ENCODE data around the gene STYXL2.

Gene STYXL2

GRCh38 chr1:167094690-167095089 lies 815 bp downstream of the STYXL2 start (continued):
- no peak for TF ChIP-seq ZNF391 (tag by site-specific recombination; IDR thresholded peaks at IDR 0.05; ENCODE audit: borderline replicate concordance, low read depth)
- no peak for TF ChIP-seq PATZ1 (tag by site-specific recombination; IDR thresholded peaks at IDR 0.05)
- TF ChIP-seq, protein P1, sequence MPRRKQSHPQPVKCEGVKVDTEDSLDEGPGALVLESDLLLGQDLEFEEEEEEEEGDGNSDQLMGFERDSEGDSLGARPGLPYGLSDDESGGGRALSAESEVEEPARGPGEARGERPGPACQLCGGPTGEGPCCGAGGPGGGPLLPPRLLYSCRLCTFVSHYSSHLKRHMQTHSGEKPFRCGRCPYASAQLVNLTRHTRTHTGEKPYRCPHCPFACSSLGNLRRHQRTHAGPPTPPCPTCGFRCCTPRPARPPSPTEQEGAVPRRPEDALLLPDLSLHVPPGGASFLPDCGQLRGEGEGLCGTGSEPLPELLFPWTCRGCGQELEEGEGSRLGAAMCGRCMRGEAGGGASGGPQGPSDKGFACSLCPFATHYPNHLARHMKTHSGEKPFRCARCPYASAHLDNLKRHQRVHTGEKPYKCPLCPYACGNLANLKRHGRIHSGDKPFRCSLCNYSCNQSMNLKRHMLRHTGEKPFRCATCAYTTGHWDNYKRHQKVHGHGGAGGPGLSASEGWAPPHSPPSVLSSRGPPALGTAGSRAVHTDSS (tag by site-specific recombination; IDR thresholded peaks at IDR 0.05): no peak
- TF ChIP-seq ZNF624 (tag by site-specific recombination; IDR thresholded peaks at IDR 0.05): no peak
- TF ChIP-seq ZBTB17 (tag by site-specific recombination; IDR thresholded peaks at IDR 0.05): no peak
- no peak for TF ChIP-seq HOXA7 (CRISPR knock-in tag; IDR thresholded peaks at IDR 0.05; ENCODE audit: borderline replicate concordance)
- TF ChIP-seq, protein P2, sequence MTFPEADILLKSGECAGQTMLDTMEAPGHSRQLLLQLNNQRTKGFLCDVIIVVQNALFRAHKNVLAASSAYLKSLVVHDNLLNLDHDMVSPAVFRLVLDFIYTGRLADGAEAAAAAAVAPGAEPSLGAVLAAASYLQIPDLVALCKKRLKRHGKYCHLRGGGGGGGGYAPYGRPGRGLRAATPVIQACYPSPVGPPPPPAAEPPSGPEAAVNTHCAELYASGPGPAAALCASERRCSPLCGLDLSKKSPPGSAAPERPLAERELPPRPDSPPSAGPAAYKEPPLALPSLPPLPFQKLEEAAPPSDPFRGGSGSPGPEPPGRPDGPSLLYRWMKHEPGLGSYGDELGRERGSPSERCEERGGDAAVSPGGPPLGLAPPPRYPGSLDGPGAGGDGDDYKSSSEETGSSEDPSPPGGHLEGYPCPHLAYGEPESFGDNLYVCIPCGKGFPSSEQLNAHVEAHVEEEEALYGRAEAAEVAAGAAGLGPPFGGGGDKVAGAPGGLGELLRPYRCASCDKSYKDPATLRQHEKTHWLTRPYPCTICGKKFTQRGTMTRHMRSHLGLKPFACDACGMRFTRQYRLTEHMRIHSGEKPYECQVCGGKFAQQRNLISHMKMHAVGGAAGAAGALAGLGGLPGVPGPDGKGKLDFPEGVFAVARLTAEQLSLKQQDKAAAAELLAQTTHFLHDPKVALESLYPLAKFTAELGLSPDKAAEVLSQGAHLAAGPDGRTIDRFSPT (tag by site-specific recombination; IDR thresholded peaks at IDR 0.05): no peak
- no peak for TF ChIP-seq SETDB1 (IDR thresholded peaks at IDR 0.05; ENCODE audit: insufficient read length, low read length)

DNA sequence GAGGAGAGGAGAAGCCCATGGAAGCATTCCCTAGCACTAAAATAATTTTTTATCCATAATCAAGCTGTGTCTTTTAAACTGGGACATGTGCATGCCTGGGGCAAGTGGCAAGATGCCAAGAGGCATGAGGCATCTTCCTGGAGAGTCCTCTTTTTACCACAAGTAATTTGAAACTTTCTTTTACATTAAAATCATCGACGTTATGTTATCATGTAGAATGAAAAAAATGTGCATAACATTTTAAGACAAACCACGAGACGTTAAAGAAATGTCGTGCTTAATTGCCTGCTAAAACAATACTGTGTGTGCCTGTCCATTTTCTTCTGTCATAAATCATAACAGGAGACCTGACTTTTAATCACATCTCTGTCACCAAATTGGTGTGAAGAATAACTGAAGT lies 1.5 kb downstream of the STYXL2 start:
- H3K27ac ChIP-seq (ENCODE audit: extremely low read depth, low read depth, low read length): no peak overlapping the region
- ChIA-PET POLR2A (interaction anchor here (1.6 kb wide), 1 partner anchor 125 kb away, joined by 7 read pairs; the partner anchor contains the start of gene POU2F1), CTCF (interaction anchor here (0.7 to 2.3 kb wide), 2 partner anchors 185 to 333 kb away, joined by 3 to 5 read pairs; no protein-coding TSS in a partner anchor)
- H3K4me1 ChIP-seq (ENCODE audit: control insufficient read depth, insufficient read depth, low read length): 0 out of 2 replicates have a peak, but pooled peaks cover 2% of the 10 kb centered on the region
- no peak overlapping the region for H3K4me3 ChIP-seq (ENCODE audit: low read depth, low read length)
- no peaks in the 10 kb centered on the region for H3K9me3 ChIP-seq (ENCODE audit: control insufficient read depth, insufficient read depth, low read depth, low read length)
- no peaks in the 10 kb centered on the region for H3K36me3 ChIP-seq (ENCODE audit: control insufficient read depth in 2 of 2, insufficient read depth in 1 of 2, low read length in 2 of 2)
- TF ChIP-seq ZNF510 (tag by site-specific recombination; IDR thresholded peaks at IDR 0.05; ENCODE audit: insufficient replicate concordance) (peak; percentile 39), ZNF837 (tag by site-specific recombination; IDR thresholded peaks at IDR 0.05) (no peak), ZNF626 (tag by site-specific recombination; IDR thresholded peaks at IDR 0.05) (no peak), SP7 (tag by site-specific recombination; IDR thresholded peaks at IDR 0.05) (peak; percentile 54; the same call in 1 of the 2 replicates), ZNF629 (tag by site-specific recombination; IDR thresholded peaks at IDR 0.05) (0 out of 2 replicates have a peak, but pooled peaks have one; percentile 22), ZEB2 (tag by site-specific recombination; IDR thresholded peaks at IDR 0.05) (peak; percentile 55; the same call in 1 of the 2 replicates), ZNF76 (tag by site-specific recombination; IDR thresholded peaks at IDR 0.05; ENCODE audit: borderline replicate concordance, low read depth) (no peak), ATF2 (tag by site-specific recombination; IDR thresholded peaks at IDR 0.05; ENCODE audit: low read depth) (no peak), IKZF3 (tag by site-specific recombination; IDR thresholded peaks at IDR 0.05) (no peak), EGR2 (tag by site-specific recombination; IDR thresholded peaks at IDR 0.05; ENCODE audit: low read depth) (no peak), PRDM6 (tag by site-specific recombination; IDR thresholded peaks at IDR 0.05) (peak; percentile 74), ZNF366 (tag by site-specific recombination; conservative IDR thresholded peaks at IDR 0.05) (peak; percentile 67; the same call in 1 of the 2 replicates)
- TF ChIP-seq, protein P3, sequence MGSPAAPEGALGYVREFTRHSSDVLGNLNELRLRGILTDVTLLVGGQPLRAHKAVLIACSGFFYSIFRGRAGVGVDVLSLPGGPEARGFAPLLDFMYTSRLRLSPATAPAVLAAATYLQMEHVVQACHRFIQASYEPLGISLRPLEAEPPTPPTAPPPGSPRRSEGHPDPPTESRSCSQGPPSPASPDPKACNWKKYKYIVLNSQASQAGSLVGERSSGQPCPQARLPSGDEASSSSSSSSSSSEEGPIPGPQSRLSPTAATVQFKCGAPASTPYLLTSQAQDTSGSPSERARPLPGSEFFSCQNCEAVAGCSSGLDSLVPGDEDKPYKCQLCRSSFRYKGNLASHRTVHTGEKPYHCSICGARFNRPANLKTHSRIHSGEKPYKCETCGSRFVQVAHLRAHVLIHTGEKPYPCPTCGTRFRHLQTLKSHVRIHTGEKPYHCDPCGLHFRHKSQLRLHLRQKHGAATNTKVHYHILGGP (tag by site-specific recombination; IDR thresholded peaks at IDR 0.05): peak; percentile 56; the same call in 1 of the 2 replicates
